ENCODE data around the gene CCDC3.

The CCDC3 gene

DNA sequence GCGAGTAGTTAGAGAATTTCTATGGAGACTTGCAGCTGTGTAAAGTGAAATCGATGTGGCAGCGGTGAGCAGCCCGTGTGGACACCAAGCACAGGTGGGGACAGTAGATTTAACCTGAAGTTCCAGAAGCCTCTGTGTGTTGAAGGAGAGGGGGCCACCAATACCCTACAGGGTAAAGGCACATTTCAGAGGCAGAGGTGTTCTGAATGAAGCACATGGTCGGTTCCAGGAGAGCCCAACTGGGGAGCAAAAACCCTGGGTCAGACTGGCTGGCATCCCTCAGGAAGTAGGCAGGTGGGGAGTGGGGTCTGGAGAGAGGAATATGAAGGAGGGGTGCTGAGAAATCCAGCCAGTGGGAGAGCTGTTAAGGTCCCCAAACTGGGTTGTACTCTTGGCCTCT, 76.6 kb downstream of the CCDC3 start:
- DNase-seq = no peak

GRCh38 chr10:12922117-12922900, 79.2 kb downstream of the CCDC3 start:
- DNase-seq = no peak

GRCh38 chr10:12921163-12921562, 80.3 kb downstream of the CCDC3 start:
- DNase-seq = no peak

DNA sequence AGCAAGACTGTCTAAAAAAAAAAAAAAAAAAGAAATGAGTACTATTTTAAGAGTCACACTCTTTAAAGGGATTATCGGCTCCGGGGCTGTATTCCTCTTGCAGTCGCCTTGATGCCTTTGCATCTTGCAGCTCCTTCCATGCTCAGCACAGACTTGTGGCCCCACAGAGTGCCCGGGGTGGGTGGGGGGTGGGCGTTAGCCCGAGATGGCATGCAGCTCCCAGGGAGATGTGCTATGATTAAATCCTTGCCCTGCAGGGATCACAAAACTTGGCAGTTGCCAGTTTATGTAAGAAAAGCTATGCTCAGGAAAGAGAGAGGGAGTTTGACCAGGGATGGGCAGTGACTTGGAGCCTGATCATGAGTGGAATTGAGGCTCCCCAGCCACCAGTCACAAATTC, 81.9 kb downstream of the CCDC3 start:
- no peak for DNase-seq

DNA sequence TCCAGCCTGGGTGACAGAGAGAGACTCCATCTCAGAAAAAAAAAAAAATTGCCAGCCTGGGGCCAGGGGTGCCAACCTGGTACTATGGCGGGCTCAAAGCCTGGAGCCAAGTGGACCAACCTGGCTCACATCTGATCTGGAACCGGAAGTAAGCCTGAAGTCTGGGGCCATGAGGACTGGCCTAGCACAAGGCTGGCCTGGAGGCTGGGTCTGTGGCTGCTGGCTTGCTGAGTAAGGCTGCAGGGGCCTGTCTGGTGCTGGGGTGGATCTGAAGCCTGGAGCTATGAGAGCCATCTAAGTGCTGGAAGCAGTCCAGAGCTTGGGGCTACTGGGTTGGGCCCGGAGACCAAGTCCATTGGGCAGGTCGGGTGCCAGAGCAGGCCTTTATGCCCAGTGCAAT, 84.9 kb downstream of the CCDC3 start:
- DNase-seq = no peak

DNA sequence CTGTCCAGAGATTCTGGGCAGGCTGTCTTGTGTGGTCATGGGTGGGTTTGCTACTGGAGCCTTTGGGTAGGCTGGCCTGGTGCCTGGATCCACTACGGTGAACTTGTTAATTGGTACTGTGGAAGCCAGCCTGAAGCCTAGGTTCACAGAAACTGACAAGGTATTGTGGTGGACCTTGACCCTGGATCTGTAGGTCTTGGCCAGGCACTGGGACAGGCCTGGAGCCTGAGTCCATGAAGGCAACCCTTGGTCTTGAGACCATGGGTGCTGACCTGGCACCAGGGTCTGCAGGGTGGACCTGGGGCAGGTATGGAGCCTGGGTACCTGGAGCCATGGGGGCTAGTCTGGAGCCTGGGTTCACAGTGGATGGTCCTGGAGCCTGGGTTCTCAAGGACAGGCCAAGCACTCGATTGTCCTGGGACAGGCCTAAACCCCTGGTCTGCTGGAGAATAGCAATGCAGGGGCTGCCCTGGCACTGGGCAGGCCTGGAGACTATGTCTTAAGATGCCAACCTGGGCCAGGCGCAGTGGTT, 85.8 kb downstream of the CCDC3 start:
- no peak for DNase-seq

DNA sequence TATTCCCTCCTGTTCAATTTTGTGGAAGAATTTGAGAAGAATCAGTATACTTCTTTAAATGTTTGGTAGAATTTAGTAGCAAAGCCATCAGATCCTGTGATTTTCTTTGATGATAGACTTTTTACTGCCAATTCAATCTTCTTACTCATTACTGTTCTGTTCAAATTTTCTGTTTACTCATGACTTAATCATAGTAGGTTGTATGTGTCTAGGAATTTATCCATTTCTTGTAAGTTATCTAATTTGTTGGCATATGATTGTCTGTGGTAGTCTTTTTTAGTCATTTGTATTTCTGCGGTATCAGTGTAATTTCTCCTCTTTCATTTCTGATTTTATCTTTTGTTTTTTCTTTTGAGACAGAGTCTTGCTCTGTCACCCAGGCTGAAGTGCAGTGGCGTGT, 87.4 kb downstream of the CCDC3 start:
- DNase-seq = no peak

GRCh38 chr10:12911795-12912194, 89.7 kb downstream of the CCDC3 start:
- DNase-seq = no peak

DNA sequence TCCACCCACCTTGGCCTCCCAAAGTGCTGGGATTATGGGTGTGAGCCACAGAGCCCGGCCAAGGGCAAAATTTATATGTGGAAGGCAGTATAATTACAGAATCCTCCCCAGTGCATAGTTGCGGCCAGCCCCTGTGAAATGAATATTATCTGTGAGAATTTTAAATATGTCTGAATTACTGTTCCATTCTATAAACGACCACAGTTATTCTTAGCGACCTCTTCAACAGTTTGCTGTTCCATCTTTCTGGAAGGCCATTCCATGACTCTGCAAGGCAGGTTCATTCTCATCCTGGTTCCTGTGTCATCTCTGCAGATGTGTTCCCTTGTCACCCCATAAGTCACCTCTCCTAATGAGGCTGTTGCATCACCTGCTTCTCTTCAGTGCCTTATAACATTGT, 90.7 kb downstream of the CCDC3 start:
- no peak for DNase-seq

DNA sequence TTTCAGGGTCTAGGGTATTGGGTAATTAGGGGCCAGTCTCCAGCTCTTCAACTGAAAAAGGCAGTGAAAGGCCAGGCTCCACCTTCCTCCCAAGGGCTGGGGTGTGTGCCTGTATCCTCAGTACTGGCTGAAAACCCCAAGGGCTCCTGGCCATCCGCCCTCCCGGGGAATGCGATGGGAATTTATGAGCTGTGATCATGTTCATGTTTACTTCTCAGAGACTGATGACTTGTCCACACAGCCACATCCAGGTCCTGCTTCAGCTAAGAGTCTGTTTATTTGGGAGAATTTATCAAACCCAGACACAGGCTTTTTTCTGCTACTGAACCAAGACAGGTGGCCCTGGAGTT, 91.7 kb downstream of the CCDC3 start:
- DNase-seq = no peak

DNA sequence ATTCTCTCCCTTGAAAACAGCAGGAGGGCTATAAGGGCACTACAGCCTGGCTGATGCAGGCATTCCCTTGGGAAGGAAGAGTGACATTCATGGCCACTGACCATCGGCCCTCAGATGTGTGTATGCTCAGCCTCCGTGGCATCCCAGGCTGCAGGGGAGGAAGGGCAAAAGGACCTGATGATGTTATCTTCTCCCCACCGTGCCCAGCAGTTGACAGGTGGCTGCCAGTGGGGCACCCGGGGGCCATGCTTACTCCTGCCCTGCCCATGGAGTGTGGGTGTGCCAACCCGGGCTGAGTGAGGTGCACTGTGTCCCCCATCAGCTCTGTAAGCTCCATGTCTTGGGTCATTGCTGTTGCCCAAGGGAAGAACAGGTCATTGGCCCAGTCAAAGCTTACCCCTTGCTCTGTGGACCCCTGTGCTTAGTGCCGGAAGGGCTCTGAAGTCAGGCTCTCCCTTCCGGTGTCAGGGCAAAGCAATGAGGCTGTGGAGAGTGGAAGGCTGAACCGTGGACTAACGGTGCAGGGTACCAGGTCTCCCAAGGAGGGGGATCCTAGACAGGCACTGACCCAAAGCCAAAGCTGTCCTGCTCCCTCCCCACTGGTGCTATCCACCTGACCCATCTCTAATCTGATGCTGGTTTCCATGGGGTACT, 92.2 kb downstream of the CCDC3 start:
- DNase-seq = no peak

DNA sequence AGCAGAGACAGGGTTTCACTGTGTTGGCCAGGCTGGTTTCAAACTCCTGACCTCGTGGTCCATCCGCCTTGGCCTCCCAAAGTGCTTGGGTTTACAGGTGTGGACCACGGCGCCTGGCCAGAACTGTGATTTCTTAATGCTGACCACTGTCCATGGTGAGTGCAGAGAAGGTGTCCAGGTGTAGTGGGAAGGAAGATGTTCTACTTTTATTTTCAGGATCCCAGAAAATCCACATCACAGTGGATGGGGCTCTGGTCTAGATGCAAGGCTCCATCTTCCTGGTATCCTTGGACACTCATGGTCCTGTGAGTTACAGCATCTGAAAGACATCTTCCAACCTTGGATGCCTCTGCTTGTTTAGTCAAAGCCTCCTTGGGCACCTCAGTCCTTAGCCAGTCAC, 92.7 kb downstream of the CCDC3 start:
- no peak for DNase-seq

DNA sequence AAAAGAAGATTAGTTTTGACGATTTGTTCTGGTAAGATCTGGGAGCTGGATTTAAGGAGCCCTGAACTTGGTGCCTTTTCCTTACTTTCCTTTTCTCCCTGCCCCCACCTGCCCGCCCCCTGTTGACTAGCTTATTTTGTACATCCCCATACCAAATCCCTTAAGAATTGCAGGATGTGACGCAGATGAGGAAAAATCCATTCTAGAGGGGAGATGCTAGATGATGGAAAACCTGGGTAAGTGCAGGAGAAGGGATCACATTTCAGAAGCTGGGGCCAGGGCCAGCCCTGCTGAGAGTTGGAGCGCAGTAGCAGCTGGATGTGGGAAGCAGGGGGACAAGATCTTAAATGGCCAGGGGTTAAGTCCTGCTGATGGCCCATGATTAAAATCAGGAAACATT, 93.9 kb downstream of the CCDC3 start:
- DNase-seq = no peak

DNA sequence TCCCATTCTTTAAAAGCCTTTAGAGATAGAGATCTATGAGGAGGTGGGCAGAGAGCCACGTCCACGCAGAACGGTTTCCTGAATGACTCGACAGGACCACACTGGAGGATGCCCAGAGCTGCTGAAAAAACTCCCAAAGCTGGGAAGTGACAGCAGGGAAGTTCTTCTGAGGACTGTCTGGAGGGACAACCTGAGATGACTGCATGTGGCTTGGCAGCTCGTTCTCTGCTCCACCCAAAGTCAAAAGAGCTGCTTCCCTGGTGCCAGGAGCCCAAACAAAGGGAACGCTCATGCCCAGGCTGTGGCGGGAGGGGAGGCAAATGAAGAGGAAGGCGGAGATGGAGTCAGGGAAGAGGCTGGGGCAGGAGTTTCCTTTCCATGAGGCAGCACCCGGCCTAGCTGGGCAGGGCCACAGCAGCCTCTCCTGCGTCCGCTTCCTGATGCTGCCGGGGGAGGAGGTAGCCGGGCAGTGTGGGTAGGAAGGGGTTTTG, 95.4 kb downstream of the CCDC3 start:
- no peak for DNase-seq

DNA sequence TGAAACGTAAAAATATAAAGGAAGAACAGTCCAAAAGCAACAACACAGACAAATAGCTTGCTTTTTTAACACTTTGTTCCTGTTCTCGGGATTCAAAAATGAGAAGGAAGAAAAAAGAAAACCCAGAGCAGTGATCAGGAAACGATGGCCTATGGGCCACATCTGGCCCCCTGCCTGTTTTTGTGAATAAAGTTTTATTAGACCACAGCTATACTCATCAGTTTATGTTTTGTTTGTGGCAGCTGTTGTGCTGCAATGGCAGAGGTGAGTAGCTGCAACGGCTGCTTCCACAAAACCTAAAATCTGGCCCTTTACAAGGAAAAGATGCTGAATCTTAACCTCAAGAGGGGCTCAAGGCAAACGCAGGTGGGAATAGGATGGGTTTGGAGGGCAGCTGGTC, 96.4 kb downstream of the CCDC3 start:
- DNase-seq = no peak

DNA sequence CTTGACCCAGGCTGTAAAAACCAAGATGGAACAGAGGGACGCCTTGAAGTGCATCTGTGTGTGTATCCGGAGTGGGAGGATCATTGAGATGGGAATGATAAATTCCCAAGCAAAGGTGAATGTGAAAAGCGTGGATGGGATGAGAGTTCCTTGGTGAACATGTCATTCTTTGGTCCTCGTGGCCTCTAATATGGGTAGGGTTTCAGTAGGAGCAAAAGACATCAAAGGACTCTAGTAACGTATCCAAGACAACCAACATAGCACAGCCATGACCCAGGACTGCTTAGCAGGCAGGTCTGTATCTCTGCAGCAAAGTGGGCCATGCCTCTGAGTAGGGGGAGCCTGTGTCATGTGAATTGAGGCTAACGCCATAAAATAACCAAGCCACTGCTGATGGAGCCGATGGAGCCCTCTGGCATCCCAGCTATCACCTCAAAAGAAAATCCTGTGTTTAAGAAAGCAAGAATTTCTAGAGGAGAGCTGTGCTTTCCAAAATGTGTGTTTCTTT, 98.6 kb downstream of the CCDC3 start:
- no peak for DNase-seq

GRCh38 chr10:12902135-12902572, 99.4 kb downstream of the CCDC3 start:
- DNase-seq = peak in 24 of 51 donors; percentile 2 to 62 (median 19)

DNA sequence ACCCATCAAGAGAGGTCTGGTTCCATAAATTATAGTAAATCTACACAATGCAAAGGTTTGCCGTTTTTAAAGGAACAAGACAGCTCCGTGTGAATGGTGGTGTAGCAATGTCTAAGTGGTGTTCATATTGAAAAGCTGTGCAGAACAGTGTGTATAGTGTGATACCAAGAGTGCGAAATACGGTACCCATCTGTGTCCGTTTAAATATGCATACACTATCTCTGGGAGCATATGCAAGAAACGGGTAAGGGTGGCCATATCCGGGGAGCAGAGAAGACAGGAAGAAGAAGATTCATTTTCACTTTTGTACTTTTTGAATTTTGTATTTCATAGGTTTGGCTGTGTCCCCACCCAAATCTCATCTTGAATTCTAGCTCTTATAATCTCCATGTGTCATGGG, 102.0 kb downstream of the CCDC3 start:
- DNase-seq = no peak

GRCh38 chr10:12898271-12898670, 103.2 kb downstream of the CCDC3 start:
- no peak for DNase-seq

GRCh38 chr10:12897278-12897677, 104.2 kb downstream of the CCDC3 start:
- no peak for DNase-seq

GRCh38 chr10:12896251-12896650, 105.3 kb downstream of the CCDC3 start:
- no peak for DNase-seq

- DNase-seq = no peak
Observed at GRCh38 chr10:12892924-12893323, 108.6 kb downstream of the CCDC3 start.

GRCh38 chr10:12890958-12891357, 110.6 kb downstream of the CCDC3 start:
- no peak for DNase-seq
